ENCODE measurements around the gene WNK3.

WNK3 gene

DNA sequence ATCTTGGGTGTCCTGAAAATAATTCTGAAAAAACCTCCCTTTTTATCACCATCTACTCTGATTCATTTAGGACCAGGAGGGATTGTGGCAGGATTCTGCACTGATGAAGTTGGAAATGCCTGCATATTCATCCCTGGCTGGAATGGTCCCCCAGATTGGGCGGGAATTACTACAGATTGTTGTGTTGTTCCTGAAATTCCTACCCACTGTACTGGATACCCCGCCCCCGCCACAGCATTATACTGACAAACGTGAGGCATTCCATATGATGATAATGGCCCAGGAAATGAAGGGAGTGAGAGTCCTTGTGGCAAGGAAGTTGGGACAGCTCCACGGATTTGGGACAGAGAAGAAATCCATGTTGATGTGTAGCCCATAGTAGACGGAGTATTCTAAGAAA lies 159.6 kb downstream of the WNK3 start:
- no peak for DNase-seq (ENCODE audit: extremely low read depth, low read depth)
- TF ChIP-seq, protein P1, sequence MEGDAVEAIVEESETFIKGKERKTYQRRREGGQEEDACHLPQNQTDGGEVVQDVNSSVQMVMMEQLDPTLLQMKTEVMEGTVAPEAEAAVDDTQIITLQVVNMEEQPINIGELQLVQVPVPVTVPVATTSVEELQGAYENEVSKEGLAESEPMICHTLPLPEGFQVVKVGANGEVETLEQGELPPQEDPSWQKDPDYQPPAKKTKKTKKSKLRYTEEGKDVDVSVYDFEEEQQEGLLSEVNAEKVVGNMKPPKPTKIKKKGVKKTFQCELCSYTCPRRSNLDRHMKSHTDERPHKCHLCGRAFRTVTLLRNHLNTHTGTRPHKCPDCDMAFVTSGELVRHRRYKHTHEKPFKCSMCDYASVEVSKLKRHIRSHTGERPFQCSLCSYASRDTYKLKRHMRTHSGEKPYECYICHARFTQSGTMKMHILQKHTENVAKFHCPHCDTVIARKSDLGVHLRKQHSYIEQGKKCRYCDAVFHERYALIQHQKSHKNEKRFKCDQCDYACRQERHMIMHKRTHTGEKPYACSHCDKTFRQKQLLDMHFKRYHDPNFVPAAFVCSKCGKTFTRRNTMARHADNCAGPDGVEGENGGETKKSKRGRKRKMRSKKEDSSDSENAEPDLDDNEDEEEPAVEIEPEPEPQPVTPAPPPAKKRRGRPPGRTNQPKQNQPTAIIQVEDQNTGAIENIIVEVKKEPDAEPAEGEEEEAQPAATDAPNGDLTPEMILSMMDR (IDR thresholded peaks at IDR 0.05; ENCODE audit: low read depth, low read length), result no peak

DNA sequence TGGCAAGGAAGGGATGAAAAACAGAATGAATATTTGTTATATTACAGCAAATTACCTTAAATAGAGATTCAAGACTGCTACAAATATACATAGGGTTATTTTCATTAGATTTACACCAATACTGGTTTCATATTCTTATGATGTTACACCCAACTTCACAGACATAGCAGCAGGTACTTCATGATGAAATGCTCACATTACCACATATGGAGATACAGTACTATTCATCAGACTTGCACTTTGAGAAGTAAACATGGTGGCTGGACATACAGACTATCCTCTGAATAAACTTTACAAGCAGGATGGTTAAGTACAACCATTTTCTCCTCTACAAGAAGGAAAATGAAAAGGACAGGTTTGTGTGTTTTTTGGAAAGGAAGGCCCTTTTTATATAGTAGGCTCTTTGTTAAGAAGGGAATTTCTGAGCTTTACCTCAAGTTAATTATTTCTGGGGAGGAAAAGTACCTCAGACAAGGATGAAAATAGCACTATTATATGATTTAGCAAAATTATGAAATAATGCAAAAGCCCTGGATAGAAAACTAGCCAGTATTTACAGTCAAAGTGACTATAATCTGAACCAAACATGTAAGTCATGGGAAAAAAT lies 162.8 kb downstream of the WNK3 start:
- TF ChIP-seq, protein P1 (IDR thresholded peaks at IDR 0.05; ENCODE audit: low read depth, low read length), result no peak
- no peak for DNase-seq (ENCODE audit: extremely low read depth, low read depth)

DNA sequence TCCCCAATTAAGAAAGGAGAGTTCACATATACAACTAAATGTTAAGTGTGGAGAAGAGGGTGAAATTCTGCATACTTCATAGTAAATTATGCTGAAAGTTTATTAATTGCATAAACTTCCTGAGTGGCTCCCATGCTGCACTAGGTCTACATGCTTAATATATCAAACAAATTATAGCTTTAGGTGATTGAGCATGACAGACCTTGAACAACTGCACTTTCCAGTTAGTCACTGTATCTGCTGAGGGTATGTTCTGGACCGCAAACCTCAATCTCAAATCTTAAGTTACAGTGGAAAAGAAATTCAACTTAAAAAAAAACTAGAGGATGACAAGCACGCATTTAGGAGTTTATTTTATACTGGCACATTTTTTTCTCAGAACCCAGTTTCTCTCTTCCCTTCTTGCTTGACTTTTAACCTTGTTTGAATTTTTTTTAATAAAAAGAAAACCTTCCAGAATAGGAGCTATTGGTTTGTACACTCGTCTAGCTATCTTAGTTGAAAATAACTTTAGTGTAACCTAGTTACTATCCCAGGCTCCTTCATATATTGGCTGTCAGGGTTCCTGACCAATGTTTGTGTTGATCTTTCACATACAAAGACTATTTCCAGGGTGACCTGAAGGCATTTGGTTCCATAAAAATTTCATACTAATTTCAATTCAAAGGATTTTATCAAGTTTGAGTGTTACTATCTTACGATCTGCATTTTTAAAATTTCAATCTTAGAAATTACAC lies 164.6 kb downstream of the WNK3 start:
- TF ChIP-seq, protein P1 (IDR thresholded peaks at IDR 0.05; ENCODE audit: low read depth, low read length), result no peak
- no peak for DNase-seq (ENCODE audit: extremely low read depth, low read depth)

DNA sequence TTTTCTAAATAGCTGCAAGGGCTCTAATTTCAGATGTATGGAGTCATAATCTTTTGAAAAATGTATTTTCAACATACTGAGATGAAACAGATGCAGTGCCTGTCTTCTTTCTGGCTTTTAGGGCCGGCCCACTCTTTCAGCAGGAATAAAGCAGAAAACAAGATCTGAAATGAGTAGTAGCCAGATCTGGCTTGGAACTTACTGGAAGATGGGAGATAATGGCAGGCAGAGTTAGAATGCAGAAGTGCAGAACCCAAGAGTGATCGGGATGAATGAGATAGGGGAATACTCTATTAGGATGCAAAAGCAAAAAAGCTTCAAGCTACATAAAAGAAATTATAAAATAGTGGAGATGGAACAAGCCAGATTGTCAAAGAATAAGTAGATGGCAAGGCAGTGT lies 173.4 kb downstream of the WNK3 start:
- TF ChIP-seq, protein P1 (IDR thresholded peaks at IDR 0.05; ENCODE audit: low read depth, low read length), result no peak
- no peak for DNase-seq (ENCODE audit: extremely low read depth, low read depth)

DNA sequence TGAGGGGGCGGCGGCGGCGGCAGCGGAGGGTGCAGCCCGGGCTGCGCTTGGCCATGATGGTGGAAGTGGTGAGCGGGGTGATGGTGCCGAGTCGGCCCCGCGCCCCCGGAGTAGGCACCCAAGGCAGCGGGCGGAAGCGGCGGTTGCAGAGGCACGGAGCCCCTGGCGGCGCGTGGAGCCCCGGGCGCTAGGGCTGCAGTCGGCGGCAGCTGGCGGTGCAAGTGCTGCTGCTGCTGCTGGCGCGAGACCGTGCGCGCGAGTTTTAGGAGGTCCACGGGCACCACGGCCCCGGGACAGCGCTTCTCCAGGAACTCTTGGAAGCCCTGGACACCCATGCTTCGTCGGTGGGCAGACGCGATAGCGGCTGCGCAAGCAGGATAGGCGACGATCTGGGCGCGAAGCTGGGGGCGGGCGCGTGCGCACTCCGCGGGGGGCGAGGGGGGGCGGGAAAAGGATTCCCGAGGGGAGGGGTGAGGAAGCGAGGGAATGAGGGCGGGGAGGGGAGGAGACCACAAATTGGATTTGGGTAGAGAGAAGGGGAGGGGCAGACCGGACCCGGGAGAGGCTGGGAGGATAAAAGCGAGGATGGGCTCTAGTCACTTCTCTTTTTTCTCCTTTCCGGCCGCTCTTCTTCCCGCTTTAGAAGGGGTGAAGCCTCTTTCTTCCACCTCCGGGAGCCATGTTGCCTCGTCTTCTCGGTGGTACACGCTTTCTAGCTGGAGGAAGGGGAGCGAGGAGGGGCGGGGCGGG lies 174.8 kb downstream of the WNK3 start, which contains the start of gene FAM120C:
FAM120C (minus strand) TSS at position 391 of the 750 bp plus-strand sequence; CDS start at position 335, 56 bp downstream.
- TF ChIP-seq, protein P1 (IDR thresholded peaks at IDR 0.05; ENCODE audit: low read depth, low read length), result no peak
- peak; percentile 47 for DNase-seq (ENCODE audit: extremely low read depth, low read depth)

DNA sequence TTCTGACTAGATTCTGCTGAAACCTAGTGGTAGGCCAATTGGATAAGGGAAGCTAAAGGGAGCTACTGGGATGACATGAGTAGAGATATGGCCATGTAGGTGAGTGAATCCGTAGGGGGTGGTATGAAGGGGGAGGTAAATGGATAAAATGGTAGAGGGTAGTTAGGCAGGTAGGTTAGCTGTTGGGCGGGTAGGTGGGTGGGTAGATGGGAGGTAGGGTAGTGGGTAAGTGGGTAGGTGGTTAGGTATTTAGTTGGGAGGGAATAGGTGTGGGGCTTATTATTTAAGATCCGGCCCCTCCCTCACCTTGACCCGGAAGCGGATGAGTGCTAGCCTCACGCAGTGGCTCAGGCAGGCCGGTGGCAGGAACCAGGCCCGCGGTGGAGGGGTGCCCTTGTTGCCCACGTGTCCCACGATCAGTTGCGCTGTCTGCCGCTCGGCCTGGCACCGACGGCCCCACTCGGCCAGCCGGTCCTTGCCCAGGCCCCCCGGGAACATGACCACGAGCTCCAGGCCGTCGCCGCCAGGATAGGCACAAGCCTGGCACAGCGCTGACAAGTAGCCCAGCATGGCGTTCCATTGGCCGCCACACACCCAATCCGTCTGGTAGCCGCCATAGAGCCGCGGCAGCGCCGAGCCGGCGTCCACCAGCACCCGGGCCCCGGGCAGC lies 175.5 kb downstream of the WNK3 start:
- no peak for DNase-seq (ENCODE audit: extremely low read depth, low read depth)
- TF ChIP-seq, protein P1 (IDR thresholded peaks at IDR 0.05; ENCODE audit: low read depth, low read length), result no peak

Data from AG09319 (cell line).